HepG2 (cell line): ENCODE results near the gene KIAA1958.

Experiments used
- CTCF ChIP-seq: sonication (generic); formaldehyde crosslinking; IDR thresholded peaks from 2 replicates; pipeline ENCODE4 v1.5.0; 2020; ENCODE audit warnings: mild to moderate bottlenecking, missing genetic modification reagents, moderate library complexity
- FOXM1 ChIP-seq: sonication (generic); formaldehyde crosslinking; IDR thresholded peaks from 2 replicates; pipeline ENCODE4 v1.5.0; 2020; ENCODE audit warnings: missing genetic modification reagents
- HINFP ChIP-seq: sonication (generic); formaldehyde crosslinking; IDR thresholded peaks from 2 replicates; pipeline ENCODE4 v1.4.0; 2020; ENCODE audit warnings: low read depth, mild to moderate bottlenecking, missing genetic modification reagents
- IRF1 ChIP-seq: sonication (generic); formaldehyde crosslinking; IDR thresholded peaks from 2 replicates; pipeline ENCODE4 v1.4.0; 2020; ENCODE audit warnings: low read depth, mild to moderate bottlenecking, missing genetic modification reagents
- MED13 ChIP-seq: sonication (generic); formaldehyde crosslinking; IDR thresholded peaks from 2 replicates; pipeline ENCODE4 v1.5.0; 2020; ENCODE audit warnings: missing genetic modification reagents
- POGK ChIP-seq: sonication (generic); formaldehyde crosslinking; conservative IDR thresholded peaks from 2 replicates; pipeline ENCODE4 v1.8.0; 2022; ENCODE audit warnings: mild to moderate bottlenecking, moderate library complexity, missing genetic modification reagents
- POLR2A ChIP-seq, 2 experiments: IDR thresholded peaks; 2 replicates each; pipeline ENCODE4 v1.6.1; 2011; ENCODE audit warnings: low read depth in 2 of 2, low read length in 2 of 2, mild to moderate bottlenecking in 1 of 2, moderate library complexity in 1 of 2; ENCODE audit not compliant: insufficient read depth in 1 of 2
- SMC3 ChIP-seq: IDR thresholded peaks from 2 replicates; pipeline ENCODE4 v1.6.1; 2011; ENCODE audit warnings: low read length, improper control_type of control experiment
- TCF12 ChIP-seq, 2 experiments: fragments of 450-650 bp in 1 of 2; sonication (generic) in 1 of 2; formaldehyde crosslinking in 1 of 2; IDR thresholded peaks; 2 replicates each; pipeline versions ENCODE4 v1.6.1 to v1.8.0; 2017 to 2022; ENCODE audit warnings: antibody characterized with exemption in 1 of 2, mild to moderate bottlenecking in 1 of 2, missing genetic modification reagents in 1 of 2, moderate library complexity in 1 of 2
- USF2 ChIP-seq, 2 experiments: sonication (generic) in 1 of 2; formaldehyde crosslinking in 1 of 2; IDR thresholded peaks; 2 replicates each; pipeline versions ENCODE4 v1.5.1 to v1.6.1; 2011 to 2020; ENCODE audit warnings: borderline replicate concordance in 1 of 2, low read depth in 1 of 2, low read length in 1 of 2, mild to moderate bottlenecking in 1 of 2, missing genetic modification reagents in 1 of 2, moderate library complexity in 1 of 2
- ZNF431 ChIP-seq: sonication (generic); formaldehyde crosslinking; IDR thresholded peaks from 2 replicates; pipeline ENCODE4 v1.9.0; 2022; ENCODE audit warnings: missing genetic modification reagents, low read depth, mild to moderate bottlenecking, borderline replicate concordance
- ZNF576 ChIP-seq: sonication (generic); formaldehyde crosslinking; IDR thresholded peaks from 2 replicates; pipeline ENCODE4 v1.4.0; 2020; ENCODE audit warnings: mild to moderate bottlenecking, missing genetic modification reagents
- ZNF609 ChIP-seq: sonication (generic); formaldehyde crosslinking; IDR thresholded peaks from 2 replicates; pipeline ENCODE4 v1.4.0; 2020; ENCODE audit warnings: mild to moderate bottlenecking, missing genetic modification reagents, borderline replicate concordance

- TF ChIP-seq CTCF (CRISPR knock-in tag) (no peak), HINFP (CRISPR knock-in tag) (no peak), MED13 (CRISPR knock-in tag) (no peak), TCF12 (IDR thresholded peaks at IDR 0.05) (no peak), TCF12 (CRISPR knock-in tag; IDR thresholded peaks at IDR 0.05) (no peak), ZNF431 (CRISPR knock-in tag) (no peak), POGK (CRISPR knock-in tag) (no peak), ZNF609 (CRISPR knock-in tag) (no peak), POLR2A (IDR thresholded peaks at IDR 0.05; ENCODE audit: insufficient read depth in 1 of 2, low read depth in 2 of 2, low read length in 2 of 2) (no peak), IRF1 (CRISPR knock-in tag) (no peak), SMC3 (no peak), USF2 (IDR thresholded peaks at IDR 0.05; ENCODE audit: low read depth, low read length) (no peak), USF2 (CRISPR knock-in tag; IDR thresholded peaks at IDR 0.05; ENCODE audit: borderline replicate concordance) (no peak), FOXM1 (no peak), ZNF576 (CRISPR knock-in tag) (no peak)
Observed at GRCh38 chr9:112501287-112501686, 14.7 kb downstream of the KIAA1958 start.
